DND-41 (cell line): ENCODE results near the gene PDE1C.

Experiments
- CTCF ChIP-seq: IDR thresholded peaks from 2 replicates; pipeline ENCODE4 v1.5.1; 2012; ENCODE audit warnings: borderline replicate concordance, low read length, moderate library complexity, mild to moderate bottlenecking; ENCODE audit not compliant: poor library complexity, severe bottlenecking; ENCODE audit errors: extremely low read depth
- EZH2 ChIP-seq: IDR thresholded peaks from 3 replicates; pipeline ENCODE4 v1.6.1; 2012; ENCODE audit warnings: borderline replicate concordance, low read depth, mild to moderate bottlenecking, moderate library complexity, low read length, inconsistent platforms; ENCODE audit not compliant: severe bottlenecking

DNA sequence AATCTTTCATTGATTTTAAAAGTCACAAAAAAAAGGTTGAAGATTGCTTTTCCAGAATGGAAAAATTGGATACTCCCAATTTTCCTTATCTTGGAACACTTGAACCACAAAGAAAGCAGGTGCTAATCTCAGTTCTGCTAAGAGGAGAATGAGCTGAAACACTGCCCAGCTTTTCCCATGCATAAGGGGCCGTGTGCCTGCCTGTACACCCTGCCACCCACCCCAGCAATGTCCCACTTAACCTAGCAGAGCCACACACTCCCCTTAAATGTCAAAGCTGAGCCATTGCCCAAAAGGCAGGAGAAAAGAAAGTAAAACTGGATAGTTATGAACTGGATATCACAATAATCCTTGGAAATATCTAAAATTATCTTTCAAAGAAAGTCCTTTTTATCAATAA, 13.4 kb downstream of the PDE1C start:
- no peak for TF ChIP-seq EZH2
- no peak for TF ChIP-seq CTCF
